Activated CD8-positive, alpha-beta T cell treated with anti-CD3 and anti-CD28 coated beads, Interleukin-2, amount 10 ng/mL, durations not matched to agents 7 days and 5 days (primary cell): ENCODE data around the gene VWA2. TPM values are rescaled to one million over a fixed set of nuclear protein-coding genes. Genes with fewer than 3 reads are reported as not detected.
A peak's percentile ranks its signal among the peaks of the same experiment; 100 is the strongest.
"Not testable (repeated sequence)": the region's sequence is repeated elsewhere in the genome, so short reads cannot be mapped to it uniquely, and the experiment has no call there.

Experiments used
- ATAC-seq: fragments of 150-1000 bp; cut with Tn5 transposase; one replicate; pipeline ENCODE4 v1.10.0; 2021; ENCODE audit warnings: moderate library complexity
- CTCF ChIA-PET: fragments of 350-600 bp; sonication (Branson Sonifier 250); formaldehyde crosslinking; loops from one replicate; lab custom pipeline; 2021; ENCODE audit warnings: antibody characterized with exemption; lab: Charles Lee
- POLR2A ChIA-PET: fragments of 350-600 bp; sonication (Branson Sonifier 250); formaldehyde crosslinking; loops from one replicate; lab custom pipeline; 2021; ENCODE audit warnings: antibody characterized with exemption; lab: Charles Lee
- DNase-seq: peaks from one replicate; pipeline ENCODE4 v3.0.0-alpha.2; 2020
- H3K27ac Mint-ChIP-seq: one replicate; pipeline ENCODE4 v1.8.0; 2021; ENCODE audit warnings: mild to moderate bottlenecking, mixed read lengths
- H3K27me3 Mint-ChIP-seq: one replicate; pipeline ENCODE4 v1.8.0; 2021; ENCODE audit warnings: low read depth, mixed read lengths
- H3K36me3 Mint-ChIP-seq: one replicate; pipeline ENCODE4 v1.8.0; 2021; ENCODE audit warnings: low read depth, mixed read lengths
- H3K4me1 Mint-ChIP-seq: one replicate; pipeline ENCODE4 v1.8.0; 2021; ENCODE audit warnings: low read depth, mixed read lengths
- H3K4me3 Mint-ChIP-seq: one replicate; pipeline ENCODE4 v1.8.0; 2021; ENCODE audit warnings: mild to moderate bottlenecking, mixed read lengths
- H3K9me3 Mint-ChIP-seq: one replicate; pipeline ENCODE4 v1.8.0; 2022; ENCODE audit warnings: mixed read lengths; ENCODE audit not compliant: insufficient read depth
- total RNA-seq, 2 experiments: library from RNA; stranded (reverse); gene quantifications; one replicate each; pipeline ENCODE4 v1.2.3, GENCODE V29; 2021

The VWA2 gene
- total RNA-seq, 2 experiments from 2014 or later = not detected

GRCh38 chr10:114327537-114328440, 88.7 kb downstream of the VWA2 start:
- Mint-ChIP-seq H3K27me3 (no peaks in the 10 kb centered on the region), H3K27ac (no peak overlapping the region), H3K4me1 (peaks cover 1% of the 10 kb centered on the region), H3K36me3 (no peaks in the 10 kb centered on the region), H3K9me3 (no peaks in the 10 kb centered on the region), H3K4me3 (no peak overlapping the region)
- POLR2A ChIA-PET = no interaction called here
- ATAC-seq (no peak), DNase-seq (no peak)
- CTCF ChIA-PET = interaction anchor here (1.6 kb wide), 1 partner anchor 24 kb away, joined by 5 read pairs; no protein-coding TSS in a partner anchor

GRCh38 chr10:114328441-114328812, 89.4 kb downstream of the VWA2 start:
- no peak for DNase-seq
- Mint-ChIP-seq H3K4me1 (peaks cover 7% of the 10 kb centered on the region), H3K27me3 (no peaks in the 10 kb centered on the region), H3K27ac (no peak overlapping the region), H3K4me3 (no peak overlapping the region), H3K36me3 (no peaks in the 10 kb centered on the region), H3K9me3 (no peaks in the 10 kb centered on the region)
- ChIA-PET POLR2A (no interaction called here), CTCF (no interaction called here)
- no peak for ATAC-seq

- Mint-ChIP-seq H3K4me1 (peaks cover 8% of the 10 kb centered on the region), H3K4me3 (no peak overlapping the region), H3K36me3 (no peaks in the 10 kb centered on the region), H3K27me3 (no peaks in the 10 kb centered on the region), H3K27ac (no peak overlapping the region), H3K9me3 (no peaks in the 10 kb centered on the region)
- DNase-seq = no peak
- POLR2A ChIA-PET = no interaction called here
- no peak for ATAC-seq
- CTCF ChIA-PET = no interaction called here
These were observed 89.8 kb downstream of the VWA2 start for GRCh38 chr10:114328874-114329273.

DNA sequence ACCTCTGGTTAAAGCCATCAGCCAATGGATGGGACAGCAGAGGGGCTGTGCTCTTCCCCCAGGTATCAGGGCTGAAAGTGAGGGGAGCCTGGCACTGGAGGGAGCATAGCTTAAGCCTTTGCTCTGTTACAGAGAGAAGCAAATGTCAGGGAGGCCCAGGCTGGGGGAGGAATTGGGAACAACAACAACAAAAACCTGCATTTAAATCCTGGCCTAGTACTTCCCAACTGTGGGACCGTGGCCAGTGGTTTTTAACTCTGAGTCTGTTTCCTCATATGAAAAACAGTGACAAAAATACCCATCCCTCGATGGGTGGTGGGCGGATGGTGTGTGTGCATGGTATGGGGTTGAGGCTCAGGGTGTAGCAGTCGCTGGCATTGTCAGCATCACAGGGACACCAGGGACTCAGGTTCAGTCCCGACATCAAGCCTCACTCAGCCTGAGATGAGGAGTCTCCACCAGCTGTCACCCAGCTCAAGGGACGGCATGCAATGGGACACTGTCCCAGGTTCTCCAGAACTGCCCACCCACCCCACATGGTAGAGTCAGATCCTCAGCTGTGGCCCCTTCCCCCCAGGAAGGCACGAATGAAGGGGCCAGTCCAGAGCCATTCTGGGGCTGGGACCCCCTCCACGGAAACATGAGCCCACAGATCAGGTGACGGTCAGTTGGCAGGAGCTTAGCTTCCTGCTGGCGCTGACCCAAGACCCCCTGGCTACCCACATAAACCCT, 90.7 kb downstream of the VWA2 start:
- Mint-ChIP-seq H3K36me3 (no peaks in the 10 kb centered on the region), H3K27me3 (no peaks in the 10 kb centered on the region), H3K9me3 (no peaks in the 10 kb centered on the region), H3K4me3 (no peak overlapping the region), H3K27ac (no peak overlapping the region), H3K4me1 (peaks cover 14% of the 10 kb centered on the region)
- ChIA-PET CTCF (no interaction called here), POLR2A (no interaction called here)
- ATAC-seq (no peak), DNase-seq (no peak)

- no peaks in the 10 kb centered on the region for H3K27me3 Mint-ChIP-seq
- H3K9me3 Mint-ChIP-seq = no peaks in the 10 kb centered on the region
- no peaks in the 10 kb centered on the region for H3K36me3 Mint-ChIP-seq
- DNase-seq = no peak
- no peak for ATAC-seq
- H3K4me1 Mint-ChIP-seq = peaks cover 31% of the 10 kb centered on the region
- no peak overlapping the region for H3K27ac Mint-ChIP-seq
- no peak overlapping the region for H3K4me3 Mint-ChIP-seq
- ChIA-PET POLR2A (no interaction called here), CTCF (interaction anchor here (1.1 to 1.5 kb wide), 3 partner anchors 29 to 126 kb away, joined by 3 to 5 read pairs (median 3); no protein-coding TSS in a partner anchor)
These were observed 93.5 kb downstream of the VWA2 start for GRCh38 chr10:114332301-114333192.

DNA sequence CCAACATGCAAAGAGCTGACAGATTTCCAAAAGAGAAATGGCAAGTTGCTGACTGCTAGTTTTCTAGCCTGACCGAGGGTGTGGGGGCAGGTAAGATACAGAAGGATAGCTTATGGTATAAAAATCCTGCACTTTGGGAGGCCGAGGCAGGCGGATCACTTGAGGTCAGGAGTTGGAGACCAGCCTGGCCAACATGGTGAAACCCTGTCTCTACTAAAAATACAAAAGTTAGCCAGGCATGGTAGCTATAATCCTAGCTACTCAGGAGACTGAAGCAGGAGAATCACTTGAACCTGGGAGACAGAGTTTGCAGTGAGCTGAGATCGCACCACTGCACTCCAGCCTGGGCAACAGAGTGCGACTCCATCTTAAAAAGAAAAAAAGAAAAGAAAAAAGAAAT, 94.4 kb downstream of the VWA2 start:
- H3K4me3 Mint-ChIP-seq, DNase-seq, POLR2A ChIA-PET, H3K27me3 Mint-ChIP-seq, ATAC-seq, H3K27ac Mint-ChIP-seq, H3K9me3 Mint-ChIP-seq, H3K36me3 Mint-ChIP-seq: not testable (repeated sequence)
- CTCF ChIA-PET = interaction anchor here (1.0 to 1.5 kb wide), 4 partner anchors 29 to 126 kb away, joined by 3 to 5 read pairs (median 3); no protein-coding TSS in a partner anchor
- peaks cover 40% of the 10 kb centered on the region for H3K4me1 Mint-ChIP-seq

- peaks cover 40% of the 10 kb centered on the region for H3K4me1 Mint-ChIP-seq
- H3K9me3 Mint-ChIP-seq = no peaks in the 10 kb centered on the region
- no peak overlapping the region for H3K4me3 Mint-ChIP-seq
- ATAC-seq = no peak
- ChIA-PET POLR2A (no interaction called here), CTCF (interaction anchor here (1.0 to 1.3 kb wide), 2 partner anchors 30 to 93 kb away, joined by 3 to 5 read pairs; no protein-coding TSS in a partner anchor)
- no peak for DNase-seq
- no peaks in the 10 kb centered on the region for H3K36me3 Mint-ChIP-seq
- no peaks in the 10 kb centered on the region for H3K27me3 Mint-ChIP-seq
- no peak overlapping the region for H3K27ac Mint-ChIP-seq
These were observed 95.2 kb downstream of the VWA2 start for GRCh38 chr10:114334301-114334700.

GRCh38 chr10:114335614-114336013, 96.6 kb downstream of the VWA2 start:
- H3K4me1 Mint-ChIP-seq = peaks cover 40% of the 10 kb centered on the region
- POLR2A ChIA-PET = no interaction called here

DNA sequence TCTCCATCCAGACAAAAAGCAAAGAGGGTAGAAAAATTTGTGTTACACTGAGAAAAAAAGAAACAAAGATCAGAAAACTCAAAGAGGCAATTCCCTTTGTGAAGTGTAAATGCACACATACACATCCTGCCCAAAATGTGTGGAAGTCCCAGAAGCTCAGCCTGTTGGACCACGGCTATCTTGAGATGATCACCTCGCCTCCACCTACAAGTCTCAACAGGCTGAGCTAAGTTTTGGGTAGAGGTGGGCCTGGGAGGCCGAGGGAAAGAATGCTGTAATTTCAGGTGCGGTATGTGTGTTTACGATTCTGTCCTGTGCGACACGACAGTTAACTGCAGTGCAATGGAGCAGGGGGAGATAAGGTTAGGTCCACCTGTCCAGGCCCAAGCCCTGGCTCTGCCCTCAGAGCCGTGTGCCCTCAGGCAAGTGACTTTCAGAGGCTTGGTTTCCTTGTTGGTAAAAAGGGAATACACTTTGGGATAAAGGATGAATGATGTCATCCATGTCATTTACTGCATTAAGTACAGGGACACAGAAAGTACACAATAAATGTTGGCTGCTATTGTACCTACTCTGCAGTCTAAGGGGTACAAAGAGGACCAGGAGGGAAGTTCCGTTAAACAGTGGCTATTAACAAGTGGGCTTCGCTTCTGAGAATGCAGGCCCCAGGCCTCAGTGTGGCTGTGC, 97.9 kb downstream of the VWA2 start:
- Mint-ChIP-seq H3K9me3 (no peaks in the 10 kb centered on the region), H3K4me3 (no peak overlapping the region), H3K27me3 (no peaks in the 10 kb centered on the region), H3K27ac (peak overlapping the region; percentile 16), H3K4me1 (peaks cover 40% of the 10 kb centered on the region), H3K36me3 (no peaks in the 10 kb centered on the region)
- CTCF ChIA-PET = interaction anchor here (1.2 kb wide), 1 partner anchor 33 kb away, joined by 8 read pairs; no protein-coding TSS in a partner anchor
- DNase-seq (no peak), ATAC-seq (no peak)
- POLR2A ChIA-PET = no interaction called here

More at GRCh38 chr10:114335614-114336013, 96.6 kb downstream of the VWA2 start:
- DNase-seq (no peak), ATAC-seq (no peak)
- CTCF ChIA-PET = interaction anchor here (0.8 kb wide), 1 partner anchor 102 kb away, joined by 3 read pairs; no protein-coding TSS in a partner anchor
- H3K27me3 Mint-ChIP-seq = no peaks in the 10 kb centered on the region
- no peaks in the 10 kb centered on the region for H3K36me3 Mint-ChIP-seq
- no peaks in the 10 kb centered on the region for H3K9me3 Mint-ChIP-seq
- no peak overlapping the region for H3K4me3 Mint-ChIP-seq
- H3K27ac Mint-ChIP-seq = no peak overlapping the region

- Mint-ChIP-seq H3K4me1 (peaks cover 39% of the 10 kb centered on the region), H3K9me3 (no peaks in the 10 kb centered on the region), H3K4me3 (no peak overlapping the region), H3K27me3 (no peaks in the 10 kb centered on the region), H3K36me3 (no peaks in the 10 kb centered on the region), H3K27ac (peak overlapping the region; percentile 16)
- ChIA-PET CTCF (interaction anchor here (1.2 kb wide), 1 partner anchor 34 kb away, joined by 8 read pairs; no protein-coding TSS in a partner anchor), POLR2A (no interaction called here)
- DNase-seq (peak; percentile 24), ATAC-seq (peak; percentile 49)
These were observed 98.7 kb downstream of the VWA2 start for GRCh38 chr10:114337510-114338462.
